Coronary artery (tissue), 2 donors: ENCODE data around the gene IKZF3.
"Not testable (repeated sequence)": the region's sequence is repeated elsewhere in the genome, so short reads cannot be mapped to it uniquely, and the experiment has no call there.

Source experiments
- DNase-seq: peaks from one replicate; pipeline ENCODE4 v3.0.0-alpha.2; 2017; ENCODE audit warnings: low spot score
- H3K27ac ChIP-seq, 2 donors: fragments of 200-600 bp; sonication (generic); one replicate each; pipeline ENCODE4 v1.5.1; 2016 to 2019
- H3K4me3 ChIP-seq: fragments of 200-600 bp; sonication (generic); 2 replicates; pipeline ENCODE4 v1.5.1; 2016; ENCODE audit warnings: mild to moderate bottlenecking, moderate library complexity
- CTCF ChIP-seq: fragments of 200-600 bp; sonication (generic); IDR thresholded peaks from one replicate; pipeline ENCODE4 v1.5.1; 2019; ENCODE audit warnings: antibody characterized with exemption

IKZF3 gene

GRCh38 chr17:39854909-39855308, 9.2 kb downstream of the IKZF3 start:
- no peak overlapping the region for H3K4me3 ChIP-seq
- no peak for TF ChIP-seq CTCF
- H3K27ac ChIP-seq = no peak overlapping the region
- no peak for DNase-seq

GRCh38 chr17:39852239-39852638, 11.9 kb downstream of the IKZF3 start:
- DNase-seq = no peak
- H3K27ac ChIP-seq = no peak overlapping the region
- TF ChIP-seq CTCF = no peak
- H3K4me3 ChIP-seq = no peak overlapping the region

- not testable (repeated sequence) for H3K4me3 ChIP-seq
Measured at GRCh38 chr17:39850186-39850585, 13.9 kb downstream of the IKZF3 start.

GRCh38 chr17:39848600-39848999, 15.5 kb downstream of the IKZF3 start:
- no peak for DNase-seq
- Histone ChIP-seq H3K27ac (no peak overlapping the region), H3K4me3 (no peak overlapping the region)
- TF ChIP-seq CTCF = no peak

More at GRCh38 chr17:39850186-39850585, 13.9 kb downstream of the IKZF3 start:
- not testable (repeated sequence) for H3K27ac ChIP-seq, DNase-seq

GRCh38 chr17:39846205-39846604, 17.9 kb downstream of the IKZF3 start:
- Histone ChIP-seq H3K27ac (no peak overlapping the region), H3K4me3 (no peak overlapping the region)
- no peak for DNase-seq
- TF ChIP-seq CTCF = no peak

- DNase-seq = no peak
- H3K27ac ChIP-seq = no peak overlapping the region
- no peak for TF ChIP-seq CTCF
Measured at GRCh38 chr17:39845052-39845846, 18.9 kb downstream of the IKZF3 start.

GRCh38 chr17:39841134-39841683, 22.9 kb downstream of the IKZF3 start:
- DNase-seq = no peak

More at GRCh38 chr17:39845052-39845846, 18.9 kb downstream of the IKZF3 start:
- H3K4me3 ChIP-seq = no peak overlapping the region

More at GRCh38 chr17:39841134-39841683, 22.9 kb downstream of the IKZF3 start:
- no peak overlapping the region for H3K4me3 ChIP-seq
- TF ChIP-seq CTCF = no peak
- no peak overlapping the region for H3K27ac ChIP-seq
